ENCODE data around the gene TBCCD1. TPM values are rescaled to one million over a fixed set of nuclear protein-coding genes. Genes with fewer than 3 reads are reported as not detected.

TBCCD1 gene
- polyA plus RNA-seq, 1 donor (not counting 4 experiments of a cell fraction or from before 2014, with no cell fraction given) = 15.8 TPM

Other genes starting within 250 kb of the TBCCD1 start
- gene DGKG, start 205.1 kb downstream of the TBCCD1 start, polyA plus RNA-seq = 0.04 to 0.52 TPM (median 0.22 TPM) in 3 replicates
- 1.1 to 5.2 TPM (median 3.4 TPM) in 3 replicates for gene CRYGS, start 23.0 kb downstream of the TBCCD1 start, polyA plus RNA-seq
- gene DNAJB11, start 3.4 kb upstream of the TBCCD1 start, polyA plus RNA-seq = 29.2 to 61.8 TPM (median 51.9 TPM) in 3 replicates
- gene AHSG, start 45.7 kb upstream of the TBCCD1 start, polyA plus RNA-seq = 0.42 to 0.73 TPM (median 0.59 TPM) in 3 replicates
- gene FETUB, start 73.1 kb upstream of the TBCCD1 start, polyA plus RNA-seq = 0.05 to 0.35 TPM (median 0.25 TPM) in 3 replicates
- 0.03 TPM in 2 of 3 replicates, not detected in the other for gene HRG, start 98.7 kb upstream of the TBCCD1 start, polyA plus RNA-seq
- gene KNG1, start 150.0 kb upstream of the TBCCD1 start, polyA plus RNA-seq = 0.12 TPM in 1 of 3 replicates, not detected in the others
- gene EIF4A2, start 216.2 kb upstream of the TBCCD1 start, polyA plus RNA-seq = 208 to 568 TPM (median 416 TPM) in 3 replicates
- 8.1 to 22.8 TPM (median 19.7 TPM) in 3 replicates for gene RFC4, start 239.1 kb upstream of the TBCCD1 start, polyA plus RNA-seq